Spleen (tissue), 7 donors: Measurements from ENCODE around the gene PSMD2.

Source experiments
- POLR2A ChIP-seq, 3 donors: fragments of 450-650 bp; IDR thresholded peaks; one replicate each; pipeline ENCODE4 v1.5.1; 2017; ENCODE audit warnings: antibody characterized with exemption in 3 of 3, mild to moderate bottlenecking in 1 of 3
- POLR2AphosphoS5 ChIP-seq, 3 donors: sonication (generic); formaldehyde crosslinking; IDR thresholded peaks; one replicate each; pipeline ENCODE4 v1.5.1; 2017; ENCODE audit warnings: antibody characterized with exemption in 3 of 3
- TF ChIP-seq, protein P1 (sequence below), 11 experiments: fragments of 200-600 bp in 7 of 11; fragments of 450-650 bp in 4 of 11; sonication (generic) in 4 of 11; IDR thresholded peaks in 8 of 11; conservative IDR thresholded peaks in 3 of 11; 1 replicate in 7 of 11; 2 replicates in 4 of 11; pipeline versions ENCODE4 v1.4.0 to v1.8.0; 2016 to 2021; ENCODE audit warnings: antibody characterized with exemption in 11 of 11, inconsistent platforms in 4 of 11, mild to moderate bottlenecking in 1 of 11
- donor health status: DM: no; HTN: no; CAD: no; lungs with moderate emphysema.
- donor health status: DM: no; HTN: no; CAD: no.
- donor health status: DM: no; HTN: no; CAD: no.

DNA sequence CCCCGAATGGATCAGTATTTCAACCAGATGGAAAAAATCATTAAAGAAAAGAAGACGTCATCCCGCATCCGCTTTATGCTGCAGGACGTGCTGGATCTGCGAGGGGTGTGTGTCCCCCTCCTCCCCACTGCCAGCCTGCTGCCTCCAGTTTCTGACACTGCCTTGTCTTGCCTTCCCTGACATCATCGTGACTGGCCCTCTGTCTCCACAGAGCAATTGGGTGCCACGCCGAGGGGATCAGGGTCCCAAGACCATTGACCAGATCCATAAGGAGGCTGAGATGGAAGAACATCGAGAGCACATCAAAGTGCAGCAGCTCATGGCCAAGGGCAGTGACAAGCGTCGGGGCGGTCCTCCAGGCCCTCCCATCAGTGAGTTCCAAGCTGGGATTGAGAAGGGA is 26.2 kb downstream of the PSMD2 start:
- TF ChIP-seq, protein P1, sequence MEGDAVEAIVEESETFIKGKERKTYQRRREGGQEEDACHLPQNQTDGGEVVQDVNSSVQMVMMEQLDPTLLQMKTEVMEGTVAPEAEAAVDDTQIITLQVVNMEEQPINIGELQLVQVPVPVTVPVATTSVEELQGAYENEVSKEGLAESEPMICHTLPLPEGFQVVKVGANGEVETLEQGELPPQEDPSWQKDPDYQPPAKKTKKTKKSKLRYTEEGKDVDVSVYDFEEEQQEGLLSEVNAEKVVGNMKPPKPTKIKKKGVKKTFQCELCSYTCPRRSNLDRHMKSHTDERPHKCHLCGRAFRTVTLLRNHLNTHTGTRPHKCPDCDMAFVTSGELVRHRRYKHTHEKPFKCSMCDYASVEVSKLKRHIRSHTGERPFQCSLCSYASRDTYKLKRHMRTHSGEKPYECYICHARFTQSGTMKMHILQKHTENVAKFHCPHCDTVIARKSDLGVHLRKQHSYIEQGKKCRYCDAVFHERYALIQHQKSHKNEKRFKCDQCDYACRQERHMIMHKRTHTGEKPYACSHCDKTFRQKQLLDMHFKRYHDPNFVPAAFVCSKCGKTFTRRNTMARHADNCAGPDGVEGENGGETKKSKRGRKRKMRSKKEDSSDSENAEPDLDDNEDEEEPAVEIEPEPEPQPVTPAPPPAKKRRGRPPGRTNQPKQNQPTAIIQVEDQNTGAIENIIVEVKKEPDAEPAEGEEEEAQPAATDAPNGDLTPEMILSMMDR (IDR thresholded peaks at IDR 0.05 in 8 of 11, conservative IDR thresholded peaks at IDR 0.05 in 3 of 11): no peak
- TF ChIP-seq POLR2A (IDR thresholded peaks at IDR 0.05): no peak
- TF ChIP-seq POLR2AphosphoS5 (IDR thresholded peaks at IDR 0.05): peak; percentile 31 to 57 (median 35)
